HCT116 (cell line): ENCODE data around the gene TMEM106C. TPM values are rescaled to one million over a fixed set of nuclear protein-coding genes. Genes with fewer than 3 reads are reported as not detected.

Source experiments
- ATAC-seq: fragments of 200-7000 bp; cut with Tn5 transposase; 2 replicates; pipeline ENCODE4 v1.9.1; 2020; ENCODE audit warnings: mild to moderate bottlenecking, moderate library complexity
- BruUV-seq: library from RNA; stranded (reverse); fragments of 400-500 nt; replicated peaks from 2 replicates; lab custom pipeline; 2021; lab: Mats Ljungman, UMichigan
- CTCF ChIA-PET: fragments of 300-600 bp; sonication (Branson Sonifier 250); formaldehyde crosslinking; loops from one replicate; lab custom pipeline; 2021; ENCODE audit warnings: antibody characterized with exemption; lab: Charles Lee
- POLR2A ChIA-PET: fragments of 300-600, 350-600 bp; sonication (Branson Sonifier 250); formaldehyde crosslinking; loops from one replicate; lab custom pipeline; 2021; ENCODE audit warnings: antibody characterized with exemption; lab: Charles Lee
- RAD21 ChIA-PET, 2 experiments: fragments of 300-600 bp; sonication (Branson Sonifier 250); formaldehyde crosslinking; loops; one replicate each; lab custom pipeline; 2023; ENCODE audit warnings: low total read pairs in 2 of 2; ENCODE audit not compliant: uncharacterized antibody in 2 of 2, unreplicated experiment in 2 of 2, low non-redundant PET in 1 of 2; lab: Charles Lee
- DNase-seq: peaks from one replicate; pipeline ENCODE4 v3.0.0-alpha.2; 2010; ENCODE audit warnings: low read depth, low spot score
- H2AFZ ChIP-seq: fragments of 200-600 bp; shearing (Covaris generic), sonication (generic); 2 replicates; pipeline ENCODE4 v1.6.1; 2017; ENCODE audit warnings: low read depth, mixed run types, mixed read lengths, antibody characterized with exemption, low read length; ENCODE audit not compliant: poor library complexity, severe bottlenecking
- H3K27ac ChIP-seq: 2 replicates; pipeline ENCODE4 v1.5.1; 2012; ENCODE audit warnings: low read depth, low read length
- H3K27me3 ChIP-seq: fragments of 200-600 bp; sonication (generic); 2 replicates; pipeline ENCODE4 v1.6.1; 2016; ENCODE audit warnings: mixed run types, low read length, mixed read lengths; ENCODE audit not compliant: insufficient read depth
- H3K36me3 ChIP-seq, 2 experiments: fragments of 200-500 bp in 1 of 2; fragments of 200-600 bp in 1 of 2; sonication (Bioruptor generic) in 1 of 2; sonication (generic) in 1 of 2; 2 replicates each; pipeline versions ENCODE4 v1.5.1 to v1.6.1; 2014 to 2016; ENCODE audit warnings: low read length in 2 of 2, inconsistent platforms in 1 of 2, mixed read lengths in 1 of 2, mixed run types in 1 of 2; ENCODE audit not compliant: insufficient read depth in 2 of 2, control insufficient read depth in 1 of 2
- H3K4me1 ChIP-seq, 2 experiments: fragments of 200-600 bp in 1 of 2; sonication (generic) in 1 of 2; 2 replicates each; pipeline versions ENCODE4 v1.5.1 to v1.6.1; 2012 to 2017; ENCODE audit warnings: low read length in 2 of 2, inconsistent platforms in 1 of 2, mild to moderate bottlenecking in 1 of 2, mixed read lengths in 1 of 2, mixed run types in 1 of 2, moderate library complexity in 1 of 2; ENCODE audit not compliant: insufficient read depth in 2 of 2, control insufficient read depth in 1 of 2
- H3K4me2 ChIP-seq: fragments of 200-600 bp; sonication (generic); 2 replicates; pipeline ENCODE4 v1.6.1; 2017; ENCODE audit warnings: mixed run types, low read length, mixed read lengths
- H3K4me3 ChIP-seq, 2 experiments: fragments of 200-600 bp in 1 of 2; sonication (generic) in 1 of 2; replicated peaks in 1 of 2; 2 replicates each; pipeline ENCODE4 v1.5.1; 2011 to 2016; ENCODE audit warnings: low read length in 2 of 2, control low read depth in 1 of 2, low read depth in 1 of 2, mild to moderate bottlenecking in 1 of 2, mixed read lengths in 1 of 2, mixed run types in 1 of 2
- H3K79me2 ChIP-seq: fragments of 200-600 bp; sonication (generic); 2 replicates; pipeline ENCODE4 v1.6.1; 2017; ENCODE audit warnings: mild to moderate bottlenecking, mixed run types, low read length, moderate library complexity, mixed read lengths; ENCODE audit not compliant: insufficient read depth
- H3K9ac ChIP-seq: fragments of 200-600 bp; sonication (generic); 2 replicates; pipeline ENCODE4 v1.6.1; 2016; ENCODE audit warnings: low read length, mixed read lengths
- H3K9me2 ChIP-seq: fragments of 200-600 bp; sonication (generic), shearing (Covaris generic); 2 replicates; pipeline ENCODE4 v1.6.1; 2017; ENCODE audit warnings: mixed run types, mild to moderate bottlenecking, moderate library complexity; ENCODE audit not compliant: insufficient read depth
- H3K9me3 ChIP-seq, 2 experiments: fragments of 200-500 bp in 1 of 2; fragments of 200-600 bp in 1 of 2; sonication (Bioruptor generic) in 1 of 2; sonication (generic) in 1 of 2; 2 replicates each; pipeline ENCODE4 v1.6.1; 2014 to 2017; ENCODE audit warnings: low read length in 2 of 2, mixed read lengths in 2 of 2, inconsistent platforms in 1 of 2, low read depth in 1 of 2, mild to moderate bottlenecking in 1 of 2, mixed run types in 1 of 2, moderate library complexity in 1 of 2; ENCODE audit not compliant: control insufficient read depth in 1 of 2, insufficient read depth in 1 of 2
- H4K20me1 ChIP-seq: fragments of 200-600 bp; sonication (generic), shearing (Covaris generic); 2 replicates; pipeline ENCODE4 v1.6.1; 2017; ENCODE audit warnings: mixed run types, mild to moderate bottlenecking, moderate library complexity; ENCODE audit not compliant: insufficient read depth
- CBX3 ChIP-seq: IDR thresholded peaks from 2 replicates; pipeline ENCODE4 v1.6.1; 2012; ENCODE audit warnings: low read depth
- CEBPB ChIP-seq: IDR thresholded peaks from 2 replicates; pipeline ENCODE4 v1.6.1; 2012; ENCODE audit warnings: low read depth
- CTCF ChIP-seq, 3 experiments: fragments of 200-600 bp in 1 of 3; sonication (generic) in 1 of 3; IDR thresholded peaks in 2 of 3; conservative IDR thresholded peaks in 1 of 3; 2 replicates each; pipeline ENCODE4 v1.5.1; 2012 to 2017; ENCODE audit warnings: low read depth in 2 of 3, low read length in 2 of 3, antibody characterized with exemption in 1 of 3, borderline replicate concordance in 1 of 3, control low read depth in 1 of 3, mild to moderate bottlenecking in 1 of 3, mixed read lengths in 1 of 3, mixed run types in 1 of 3, moderate library complexity in 1 of 3; ENCODE audit not compliant: insufficient read depth in 1 of 3
- EGR1 ChIP-seq: IDR thresholded peaks from 2 replicates; pipeline ENCODE4 v1.6.1; 2012; ENCODE audit warnings: low read depth
- ELF1 ChIP-seq: IDR thresholded peaks from 2 replicates; pipeline ENCODE4 v1.6.1; 2012; ENCODE audit warnings: low read depth, borderline replicate concordance
- EZH2 ChIP-seq: fragments of 200-600 bp; sonication (generic); IDR thresholded peaks from 2 replicates; pipeline ENCODE4 v1.6.1; 2017; ENCODE audit warnings: antibody characterized with exemption, mixed run types
- EZH2phosphoT487 ChIP-seq: fragments of 200-600 bp; IDR thresholded peaks from 2 replicates; pipeline ENCODE4 v1.6.1; 2018; ENCODE audit warnings: antibody characterized with exemption, borderline replicate concordance
- JUND ChIP-seq: IDR thresholded peaks from 2 replicates; pipeline ENCODE4 v1.6.1; 2012
- MAX ChIP-seq: IDR thresholded peaks from 2 replicates; pipeline ENCODE4 v1.6.1; 2012
- POLR2A ChIP-seq: IDR thresholded peaks from 2 replicates; pipeline ENCODE4 v1.7.0; 2011; ENCODE audit warnings: borderline replicate concordance; ENCODE audit not compliant: insufficient read depth, insufficient read length; ENCODE audit errors: extremely low read depth
- POLR2AphosphoS5 ChIP-seq: IDR thresholded peaks from 2 replicates; pipeline ENCODE4 v1.6.1; 2011; ENCODE audit warnings: mild to moderate bottlenecking, low read depth, low read length, moderate library complexity
- RAD21 ChIP-seq: IDR thresholded peaks from 2 replicates; pipeline ENCODE4 v1.6.1; 2012; ENCODE audit warnings: low read depth, mild to moderate bottlenecking
- REST ChIP-seq: IDR thresholded peaks from 2 replicates; pipeline ENCODE4 v1.6.1; 2012; ENCODE audit warnings: low read depth
- SIN3A ChIP-seq: IDR thresholded peaks from 2 replicates; pipeline ENCODE4 v1.6.1; 2012; ENCODE audit warnings: low read depth
- SP1 ChIP-seq: IDR thresholded peaks from 2 replicates; pipeline ENCODE4 v1.6.1; 2012; ENCODE audit warnings: low read depth
- YY1 ChIP-seq: IDR thresholded peaks from 2 replicates; pipeline ENCODE4 v1.6.1; 2011; ENCODE audit warnings: low read length, low read depth, moderate library complexity, mild to moderate bottlenecking; ENCODE audit not compliant: insufficient replicate concordance; ENCODE audit errors: extremely low read depth
- ZFX ChIP-seq: fragments of 450-650 bp; IDR thresholded peaks from 2 replicates; pipeline ENCODE4 v1.6.1; 2017
- ZNF274 ChIP-seq: fragments of 200-500 bp; sonication (Bioruptor generic); IDR thresholded peaks from 2 replicates; pipeline ENCODE4 v1.6.1; 2014; ENCODE audit warnings: mild to moderate bottlenecking, low read depth, low read length, inconsistent platforms
- intact Hi-C: fragments of 100-400 bp; cut with micrococcal nuclease; formaldehyde crosslinking; loops from 2 replicates; pipeline ENCODE4 v1.10.0; 2022
- total RNA-seq: library from RNA; stranded (reverse); gene quantifications from one replicate; pipeline ENCODE4 v1.2.1, GENCODE V29; 2021; ENCODE audit not compliant: unreplicated experiment

Gene TMEM106C
- total RNA-seq, 1 experiment from 2014 or later: 94.7 TPM

- BruUV-seq: no TSS peak
- CTCF ChIA-PET: interaction anchor here (2.6 kb wide), 1 partner anchor 15 kb away, joined by 7 read pairs; the partner anchor contains the start of gene TMEM106C
- H3K9me3 ChIP-seq: no peaks in the 10 kb centered on the region
- no peak for TF ChIP-seq JUND
- no peak for TF ChIP-seq ELF1
- no peak for TF ChIP-seq EZH2phosphoT487
- TF ChIP-seq RAD21: no peak
- TF ChIP-seq MAX: no peak
- no peak for TF ChIP-seq EZH2
- TF ChIP-seq CTCF (IDR thresholded peaks at IDR 0.05 in 2 of 3, conservative IDR thresholded peaks at IDR 0.05 in 1 of 3; ENCODE audit: borderline replicate concordance in 1 of 3, insufficient read depth in 1 of 3, low read depth in 2 of 3, low read length in 2 of 3): no peak
- no peak for TF ChIP-seq REST
- no peak for TF ChIP-seq EGR1
- TF ChIP-seq POLR2AphosphoS5: no peak
- TF ChIP-seq ZNF274: no peak
- no peak for TF ChIP-seq YY1
- TF ChIP-seq CBX3: no peak
- no peak for TF ChIP-seq SP1
- no peak for TF ChIP-seq ZFX
- no peak for TF ChIP-seq CEBPB
- TF ChIP-seq SIN3A: no peak
- no peak for TF ChIP-seq POLR2A
- POLR2A ChIA-PET: no interaction called here
- RAD21 ChIA-PET: no interaction called here
- no peaks in the 10 kb centered on the region for H3K36me3 ChIP-seq
- no peaks in the 10 kb centered on the region for H3K9me2 ChIP-seq
- H3K4me2 ChIP-seq: no peak overlapping the region
- no peaks in the 10 kb centered on the region for H4K20me1 ChIP-seq
- DNase-seq (no peak), ATAC-seq (no peak)
- intact Hi-C loops: no loop called here
- H2AFZ ChIP-seq: no peak overlapping the region
- no peak overlapping the region for H3K4me3 ChIP-seq
- H3K27ac ChIP-seq: no peak overlapping the region
- no peak overlapping the region for H3K9ac ChIP-seq
- no peaks in the 10 kb centered on the region for H3K79me2 ChIP-seq
- no peaks in the 10 kb centered on the region for H3K27me3 ChIP-seq
- H3K4me1 ChIP-seq: no peaks in the 10 kb centered on the region
Measured at GRCh38 chr12:47977772-47978597, 14.6 kb downstream of the TMEM106C start.
